H1 (cell line): ENCODE measurements around the gene RNASE3. TPM values are rescaled to one million over a fixed set of nuclear protein-coding genes. Genes with fewer than 3 reads are reported as not detected.

Experiments used
- CTCF ChIA-PET: fragments of 300-600 bp; sonication (Branson Sonifier 250); formaldehyde crosslinking; loops from one replicate; lab custom pipeline; 2021; ENCODE audit not compliant: partially characterized antibody; lab: Charles Lee
- POLR2A ChIA-PET: fragments of 300-600 bp; sonication (Branson Sonifier 250); formaldehyde crosslinking; loops from one replicate; lab custom pipeline; 2021; ENCODE audit warnings: inconsistent platforms; ENCODE audit not compliant: partially characterized antibody; lab: Charles Lee
- DNase-seq, 2 experiments: peaks; one replicate each; pipeline versions ENCODE4 v3.0.0 to v3.0.0-alpha.2; 2010 to 2022; ENCODE audit warnings: low spot score in 2 of 2, low read depth in 1 of 2, mixed read lengths in 1 of 2
- FAIRE-seq: peaks from 2 replicates; lab custom pipeline; 2011; peaks lifted over from hg19 to GRCh38; lab: Jason Lieb, UNC
- H2AFZ ChIP-seq: 2 replicates; pipeline ENCODE4 v1.8.1; 2012; ENCODE audit warnings: low read length, inconsistent platforms
- H2AK5ac ChIP-seq: 2 replicates; pipeline ENCODE4 v1.6.1; 2013; ENCODE audit warnings: low read depth, low read length
- H2BK120ac ChIP-seq: replicated peaks from 2 replicates; pipeline ENCODE3; 2013; ENCODE audit warnings: low read depth, low read length, inconsistent platforms
- H2BK12ac ChIP-seq: 2 replicates; pipeline ENCODE4 v1.6.1; 2013; ENCODE audit warnings: low read depth, low read length
- H2BK15ac ChIP-seq: 2 replicates; pipeline ENCODE4 v1.6.1; 2013; ENCODE audit warnings: low read length
- H2BK20ac ChIP-seq: 2 replicates; pipeline ENCODE4 v1.6.1; 2013; ENCODE audit warnings: low read length
- H2BK5ac ChIP-seq: 2 replicates; pipeline ENCODE4 v1.6.1; 2013; ENCODE audit warnings: low read depth, low read length
- H3K14ac ChIP-seq: 2 replicates; pipeline ENCODE4 v1.6.1; 2013; ENCODE audit warnings: inconsistent platforms; ENCODE audit not compliant: insufficient read length
- H3K18ac ChIP-seq: 2 replicates; pipeline ENCODE4 v1.6.1; 2013; ENCODE audit warnings: low read length; ENCODE audit errors: extremely low read depth
- H3K23ac ChIP-seq: 2 replicates; pipeline ENCODE4 v1.6.1; 2013; ENCODE audit warnings: inconsistent platforms; ENCODE audit not compliant: insufficient read length
- H3K23me2 ChIP-seq: 2 replicates; pipeline ENCODE4 v1.6.1; 2013; ENCODE audit warnings: low read depth, low read length
- H3K27ac ChIP-seq: 2 replicates; pipeline ENCODE4 v1.6.1; 2011; ENCODE audit warnings: low read depth, low read length, inconsistent platforms
- H3K27me3 ChIP-seq, 4 experiments: replicated peaks in 1 of 4; 1 replicate in 1 of 4; 2 replicates in 3 of 4; pipeline versions ENCODE4 v1.6.1 to v1.8.1; 2011 to 2013; ENCODE audit warnings: low read length in 3 of 4, mild to moderate bottlenecking in 3 of 4, inconsistent platforms in 2 of 4, mixed read lengths in 2 of 4, moderate library complexity in 1 of 4; ENCODE audit not compliant: control insufficient read depth in 3 of 4, insufficient read depth in 3 of 4; ENCODE audit errors: extremely low read depth in 1 of 4
- H3K36me3 ChIP-seq, 4 experiments: 2 replicates each; pipeline versions ENCODE4 v1.6.1 to v1.8.1; 2011 to 2013; ENCODE audit warnings: mild to moderate bottlenecking in 4 of 4, low read length in 3 of 4, moderate library complexity in 2 of 4, control low read depth in 1 of 4, inconsistent platforms in 1 of 4; ENCODE audit not compliant: insufficient read depth in 4 of 4, control insufficient read depth in 2 of 4
- H3K4ac ChIP-seq: replicated peaks from 2 replicates; pipeline ENCODE3; 2013; ENCODE audit warnings: low read length, low read depth, mixed read lengths, inconsistent platforms; ENCODE audit not compliant: insufficient read length
- H3K4me1 ChIP-seq, 4 experiments: replicated peaks in 1 of 4; 1 replicate in 1 of 4; 2 replicates in 3 of 4; pipeline versions ENCODE4 v1.6.1 to v1.8.1; 2011 to 2013; ENCODE audit warnings: low read length in 3 of 4, inconsistent platforms in 2 of 4, mixed read lengths in 1 of 4; ENCODE audit not compliant: insufficient read depth in 4 of 4, control insufficient read depth in 3 of 4
- H3K4me2 ChIP-seq, 2 experiments: 2 replicates each; pipeline versions ENCODE4 v1.6.1 to v1.8.1; 2011 to 2013; ENCODE audit warnings: low read depth in 2 of 2, low read length in 2 of 2, control low read depth in 1 of 2, inconsistent platforms in 1 of 2, mild to moderate bottlenecking in 1 of 2; ENCODE audit not compliant: insufficient read depth in 1 of 2
- H3K4me3 ChIP-seq, 4 experiments: fragments of 200-600, 300-600 bp in 1 of 4; sonication (generic), shearing (Covaris generic), sonication (Bioruptor Twin) in 1 of 4; 2 replicates each; pipeline versions ENCODE4 v1.5.1 to v1.8.1; 2011 to 2016; ENCODE audit warnings: low read length in 4 of 4, low read depth in 3 of 4, control low read depth in 2 of 4, inconsistent platforms in 2 of 4, mild to moderate bottlenecking in 2 of 4, mixed read lengths in 1 of 4, moderate library complexity in 1 of 4; ENCODE audit not compliant: insufficient read depth in 2 of 4; ENCODE audit errors: extremely low read depth in 1 of 4
- H3K56ac ChIP-seq: replicated peaks from 2 replicates; pipeline ENCODE3; 2013; ENCODE audit warnings: low read depth, mild to moderate bottlenecking, mixed read lengths, low read length, inconsistent platforms; ENCODE audit not compliant: insufficient read length
- H3K79me1 ChIP-seq: 2 replicates; pipeline ENCODE4 v1.6.1; 2013; ENCODE audit warnings: low read depth, low read length, control low read depth
- H3K79me2 ChIP-seq, 2 experiments: 2 replicates each; pipeline versions ENCODE4 v1.6.1 to v1.8.1; 2012 to 2013; ENCODE audit warnings: low read length in 2 of 2, mild to moderate bottlenecking in 2 of 2, inconsistent platforms in 1 of 2; ENCODE audit not compliant: insufficient read depth in 2 of 2, control insufficient read depth in 1 of 2
- H3K9ac ChIP-seq, 4 experiments: replicated peaks in 1 of 4; 1 replicate in 1 of 4; 2 replicates in 3 of 4; pipeline versions ENCODE4 v1.6.1 to v1.8.1; 2011 to 2013; ENCODE audit warnings: low read depth in 3 of 4, low read length in 3 of 4, control low read depth in 2 of 4, mild to moderate bottlenecking in 2 of 4, moderate library complexity in 2 of 4, inconsistent platforms in 1 of 4; ENCODE audit errors: extremely low read depth in 1 of 4
- H3K9me3 ChIP-seq, 2 experiments: 2 replicates each; pipeline versions ENCODE4 v1.6.1 to v1.8.1; 2012 to 2013; ENCODE audit warnings: mild to moderate bottlenecking in 2 of 2, moderate library complexity in 2 of 2, control low read depth in 1 of 2, inconsistent platforms in 1 of 2, low read depth in 1 of 2, low read length in 1 of 2, mixed read lengths in 1 of 2; ENCODE audit not compliant: insufficient read depth in 2 of 2
- H4K20me1 ChIP-seq, 2 experiments: replicated peaks in 1 of 2; 2 replicates each; pipeline versions ENCODE3 to v1.8.1; 2011 to 2013; ENCODE audit warnings: inconsistent platforms in 2 of 2, low read length in 2 of 2, mild to moderate bottlenecking in 1 of 2; ENCODE audit not compliant: insufficient read depth in 2 of 2, control insufficient read depth in 1 of 2
- H4K5ac ChIP-seq: 2 replicates; pipeline ENCODE4 v1.6.1; 2013; ENCODE audit warnings: low read length, low read depth, mixed read lengths, inconsistent platforms; ENCODE audit not compliant: insufficient read length
- H4K8ac ChIP-seq: 2 replicates; pipeline ENCODE4 v1.8.0; 2013; ENCODE audit warnings: mild to moderate bottlenecking, moderate library complexity, low read length, inconsistent platforms; ENCODE audit not compliant: insufficient read depth; ENCODE audit errors: extremely low read depth
- H4K91ac ChIP-seq: replicated peaks from 2 replicates; pipeline ENCODE3; 2013; ENCODE audit warnings: low read length, mixed read lengths, inconsistent platforms; ENCODE audit not compliant: insufficient read length
- BACH1 ChIP-seq: IDR thresholded peaks from 2 replicates; pipeline ENCODE4 v1.6.1; 2012; ENCODE audit warnings: low read length, improper control_type of control experiment
- GABPA ChIP-seq: IDR thresholded peaks from 2 replicates; pipeline ENCODE4 v1.6.1; 2011; ENCODE audit warnings: mild to moderate bottlenecking, low read length, moderate library complexity, borderline replicate concordance; ENCODE audit not compliant: insufficient read depth
- KDM4A ChIP-seq: IDR thresholded peaks from one replicate; pipeline ENCODE4 v1.7.1; 2012; ENCODE audit warnings: low read depth, mild to moderate bottlenecking, moderate library complexity, low read length, inconsistent platforms; ENCODE audit not compliant: severe bottlenecking
- NANOG ChIP-seq: IDR thresholded peaks from 2 replicates; pipeline ENCODE4 v1.6.1; 2011; ENCODE audit warnings: low read length, low read depth, mild to moderate bottlenecking, inconsistent platforms; ENCODE audit not compliant: insufficient read depth, poor library complexity, severe bottlenecking
- WGBS, 2 experiments: shearing (Covaris generic) in 1 of 2; methylation state at CpG; one replicate each; pipeline versions ENCODE4 v1.1.6 to v1.1.7; 2013 to 2015; ENCODE audit warnings: low lambda C conversion rate in 2 of 2, mixed read lengths in 2 of 2, inconsistent platforms in 1 of 2, low coverage in 1 of 2, missing lambda C conversion rate in 1 of 2; ENCODE audit not compliant: insufficient replicate concordance in 2 of 2, insufficient coverage in 1 of 2, insufficient read length in 1 of 2; ENCODE audit errors: extremely low coverage in 1 of 2, missing lambda C conversion rate in 1 of 2; 5-methylcytosine and 5-hydroxymethylcytosine counted together
- polyA plus RNA-seq, 7 experiments: library from polyadenylated mRNA; depleted of rRNA in 3 of 7; stranded (reverse) in 5 of 7; unstranded in 2 of 7; fragments of >200 nt in 5 of 7; fragments of 200-250 nt in 2 of 7; gene quantifications; 1 replicate in 5 of 7; 2 replicates in 1 of 7; 4 replicates in 1 of 7; pipeline versions ENCODE4 v1.2.1 to v1.2.3, GENCODE V29; 2011 to 2013; ENCODE audit warnings: missing spikeins in 2 of 7, mixed read lengths in 2 of 7
- total RNA-seq: library from RNA; stranded (reverse); fragmentation: NEBNext Ultra II Directional; extraction: Animal tissue kit (Norgen Biotek cat#: 25700); gene quantifications from 2 replicates; pipeline ENCODE4 v1.2.1, GENCODE V29; 2021
- TF ChIP-seq, protein P1 (sequence below), 3 experiments: IDR thresholded peaks; 1 replicate in 2 of 3; 2 replicates in 1 of 3; pipeline versions ENCODE4 v1.5.1 to v1.6.1; 2011; ENCODE audit warnings: low read length in 3 of 3, mild to moderate bottlenecking in 3 of 3, inconsistent platforms in 2 of 3, low read depth in 1 of 3, moderate library complexity in 1 of 3; ENCODE audit not compliant: insufficient read depth in 1 of 3; ENCODE audit errors: control extremely low read depth in 1 of 3

Gene RNASE3
- total and polyA plus RNA-seq, 2 of the 8 experiments (the other 6 are each of a cell fraction or from before 2014, with no cell fraction given), result not detected

DNA sequence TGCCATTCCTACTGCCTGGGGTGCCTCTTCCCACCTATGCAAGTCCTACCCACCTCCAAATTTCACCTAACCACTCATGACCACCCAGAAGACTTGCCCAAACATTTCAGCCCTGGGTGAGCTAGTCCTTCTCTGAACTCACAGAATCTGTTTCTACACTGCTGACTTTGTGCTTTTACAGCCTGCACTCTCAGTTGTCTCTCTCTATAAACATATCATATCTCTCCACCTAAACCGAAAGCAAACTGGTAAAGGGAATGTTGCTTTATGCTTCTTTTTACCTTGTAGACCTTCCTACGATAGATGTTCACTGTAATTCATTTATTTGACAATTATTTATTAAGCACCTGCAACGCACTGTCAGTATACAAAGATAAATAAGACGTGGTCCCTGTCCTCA is 38.1 kb upstream of the RNASE3 start:
- TF ChIP-seq, protein P1, sequence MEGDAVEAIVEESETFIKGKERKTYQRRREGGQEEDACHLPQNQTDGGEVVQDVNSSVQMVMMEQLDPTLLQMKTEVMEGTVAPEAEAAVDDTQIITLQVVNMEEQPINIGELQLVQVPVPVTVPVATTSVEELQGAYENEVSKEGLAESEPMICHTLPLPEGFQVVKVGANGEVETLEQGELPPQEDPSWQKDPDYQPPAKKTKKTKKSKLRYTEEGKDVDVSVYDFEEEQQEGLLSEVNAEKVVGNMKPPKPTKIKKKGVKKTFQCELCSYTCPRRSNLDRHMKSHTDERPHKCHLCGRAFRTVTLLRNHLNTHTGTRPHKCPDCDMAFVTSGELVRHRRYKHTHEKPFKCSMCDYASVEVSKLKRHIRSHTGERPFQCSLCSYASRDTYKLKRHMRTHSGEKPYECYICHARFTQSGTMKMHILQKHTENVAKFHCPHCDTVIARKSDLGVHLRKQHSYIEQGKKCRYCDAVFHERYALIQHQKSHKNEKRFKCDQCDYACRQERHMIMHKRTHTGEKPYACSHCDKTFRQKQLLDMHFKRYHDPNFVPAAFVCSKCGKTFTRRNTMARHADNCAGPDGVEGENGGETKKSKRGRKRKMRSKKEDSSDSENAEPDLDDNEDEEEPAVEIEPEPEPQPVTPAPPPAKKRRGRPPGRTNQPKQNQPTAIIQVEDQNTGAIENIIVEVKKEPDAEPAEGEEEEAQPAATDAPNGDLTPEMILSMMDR (IDR thresholded peaks at IDR 0.05; ENCODE audit: control extremely low read depth in 1 of 3, insufficient read depth in 1 of 3, low read depth in 1 of 3, low read length in 3 of 3), result no peak
- TF ChIP-seq BACH1 (no peak), KDM4A (no peak), GABPA (no peak), NANOG (no peak)
- H4K5ac ChIP-seq, result no peak overlapping the region
- no peak overlapping the region for H2BK15ac ChIP-seq
- H3K27me3 ChIP-seq, result no peaks in the 10 kb centered on the region
- no peak overlapping the region for H4K8ac ChIP-seq
- no peaks in the 10 kb centered on the region for H4K20me1 ChIP-seq
- H2BK120ac ChIP-seq, result no peak overlapping the region
- no peaks in the 10 kb centered on the region for H3K79me2 ChIP-seq
- peaks cover 0 to 9% (median 5%) of the 10 kb centered on the region in 4 experiments; a peak in 4 of 7 replicates for H3K4me1 ChIP-seq
- H3K23ac ChIP-seq, result no peak overlapping the region
- no peak overlapping the region for H2BK5ac ChIP-seq
- no peak for FAIRE-seq
- no peak overlapping the region for H3K4me3 ChIP-seq
- no peak overlapping the region for H3K27ac ChIP-seq
- POLR2A ChIA-PET, result no interaction called here
- H3K36me3 ChIP-seq, result no peaks in the 10 kb centered on the region
- no peak overlapping the region for H3K9ac ChIP-seq
- H2AK5ac ChIP-seq, result no peak overlapping the region
- no peaks in the 10 kb centered on the region for H3K9me3 ChIP-seq
- H3K56ac ChIP-seq, result no peak overlapping the region
- H2BK12ac ChIP-seq, result no peak overlapping the region
- H3K18ac ChIP-seq, result no peak overlapping the region
- H3K23me2 ChIP-seq, result no peaks in the 10 kb centered on the region; the same call in 1 of the 2 replicates
- CTCF ChIA-PET, result interaction anchor here (1.0 to 1.9 kb wide), 4 partner anchors 14 to 156 kb away, joined by 3 to 5 read pairs (median 4); no protein-coding TSS in a partner anchor
- no peak overlapping the region for H3K14ac ChIP-seq
- H3K4me2 ChIP-seq, result no peak overlapping the region
- no peaks in the 10 kb centered on the region for H3K79me1 ChIP-seq
- H2BK20ac ChIP-seq, result no peak overlapping the region
- no peak for DNase-seq
- WGBS, 2 experiments, result 84% methylated on average over 4 of the region's 4 CpGs; no CpG with 5 or more reads in 1 of the 2 experiments
- no peak overlapping the region for H4K91ac ChIP-seq
- H3K4ac ChIP-seq, result no peak overlapping the region
- no peak overlapping the region for H2AFZ ChIP-seq
